ENCODE data around the gene HELT.

DNA sequence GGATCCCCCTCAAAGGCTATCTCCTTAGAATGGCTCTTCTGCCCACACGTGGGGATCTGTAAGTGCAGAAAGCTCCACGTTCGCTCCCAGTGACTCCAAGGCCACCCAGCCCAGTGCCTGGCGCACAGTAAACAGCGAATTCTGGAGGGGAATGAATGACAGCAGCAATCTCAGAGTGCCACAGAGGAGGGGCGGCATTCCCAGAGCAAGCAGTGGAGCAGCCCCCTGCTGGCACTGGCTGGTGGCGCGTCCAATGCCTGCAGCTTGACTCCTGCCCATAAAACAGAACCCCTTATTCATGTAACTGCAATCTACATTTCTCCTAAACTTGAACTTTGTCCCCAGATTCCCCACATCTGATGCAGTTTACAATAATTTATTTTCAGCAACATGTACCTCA lies 6.9 kb upstream of the HELT start:
- TF ChIP-seq, protein P1, sequence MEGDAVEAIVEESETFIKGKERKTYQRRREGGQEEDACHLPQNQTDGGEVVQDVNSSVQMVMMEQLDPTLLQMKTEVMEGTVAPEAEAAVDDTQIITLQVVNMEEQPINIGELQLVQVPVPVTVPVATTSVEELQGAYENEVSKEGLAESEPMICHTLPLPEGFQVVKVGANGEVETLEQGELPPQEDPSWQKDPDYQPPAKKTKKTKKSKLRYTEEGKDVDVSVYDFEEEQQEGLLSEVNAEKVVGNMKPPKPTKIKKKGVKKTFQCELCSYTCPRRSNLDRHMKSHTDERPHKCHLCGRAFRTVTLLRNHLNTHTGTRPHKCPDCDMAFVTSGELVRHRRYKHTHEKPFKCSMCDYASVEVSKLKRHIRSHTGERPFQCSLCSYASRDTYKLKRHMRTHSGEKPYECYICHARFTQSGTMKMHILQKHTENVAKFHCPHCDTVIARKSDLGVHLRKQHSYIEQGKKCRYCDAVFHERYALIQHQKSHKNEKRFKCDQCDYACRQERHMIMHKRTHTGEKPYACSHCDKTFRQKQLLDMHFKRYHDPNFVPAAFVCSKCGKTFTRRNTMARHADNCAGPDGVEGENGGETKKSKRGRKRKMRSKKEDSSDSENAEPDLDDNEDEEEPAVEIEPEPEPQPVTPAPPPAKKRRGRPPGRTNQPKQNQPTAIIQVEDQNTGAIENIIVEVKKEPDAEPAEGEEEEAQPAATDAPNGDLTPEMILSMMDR (IDR thresholded peaks at IDR 0.05) = no peak
- TF ChIP-seq POLR2AphosphoS5 (IDR thresholded peaks at IDR 0.05; ENCODE audit: insufficient read depth in 1 of 2, low read depth in 1 of 2) = no peak

Measured in vagina (tissue), 2 donors.